ENCODE data around the gene CDC45. TPM values are rescaled to one million over a fixed set of nuclear protein-coding genes. Genes with fewer than 3 reads are reported as not detected.

CDC45 gene
- total and polyA plus RNA-seq, 2 of the 13 experiments (the other 11 are each of a cell fraction or from before 2014, with no cell fraction given) = 14.4 to 36.3 TPM

- TF ChIP-seq HINFP (CRISPR knock-in tag; IDR thresholded peaks at IDR 0.05; ENCODE audit: low read depth) (no peak), ZNF280B (CRISPR knock-in tag; IDR thresholded peaks at IDR 0.05; ENCODE audit: borderline replicate concordance) (0 out of 2 replicates have a peak, but pooled peaks have one; percentile 69), ZNF275 (CRISPR knock-in tag; IDR thresholded peaks at IDR 0.05; ENCODE audit: borderline replicate concordance) (no peak), DR1 (CRISPR knock-in tag; IDR thresholded peaks at IDR 0.05) (no peak), ERF (CRISPR knock-in tag; IDR thresholded peaks at IDR 0.05) (no peak), KDM3A (CRISPR knock-in tag; IDR thresholded peaks at IDR 0.05; ENCODE audit: low read depth) (no peak), ARID4A (CRISPR knock-in tag; IDR thresholded peaks at IDR 0.05; ENCODE audit: borderline replicate concordance) (peak; percentile 63; the same call in 1 of the 2 replicates), AGO1 (IDR thresholded peaks at IDR 0.05; ENCODE audit: low read depth, low read length, poor library complexity, severe bottlenecking) (no peak), HOXA3 (CRISPR knock-in tag; IDR thresholded peaks at IDR 0.05) (peak; percentile 6; the same call in 1 of the 2 replicates), CHCHD3 (CRISPR knock-in tag; IDR thresholded peaks at IDR 0.05) (0 out of 2 replicates have a peak, but pooled peaks have one; percentile 25), ZFAT (CRISPR knock-in tag; conservative IDR thresholded peaks at IDR 0.05) (no peak), FOXA1 (IDR thresholded peaks at IDR 0.05) (no peak), FOXA1 (CRISPR knock-in tag; IDR thresholded peaks at IDR 0.05) (no peak), NCOR1 (IDR thresholded peaks at IDR 0.05; ENCODE audit: borderline replicate concordance, low read length) (no peak), RBAK (CRISPR knock-in tag; IDR thresholded peaks at IDR 0.05) (no peak), NAIF1 (CRISPR knock-in tag; IDR thresholded peaks at IDR 0.05; ENCODE audit: borderline replicate concordance) (no peak), PITX1 (CRISPR knock-in tag; IDR thresholded peaks at IDR 0.05) (peak; percentile 60; the same call in 1 of the 2 replicates), KLF15 (CRISPR knock-in tag; IDR thresholded peaks at IDR 0.05; ENCODE audit: borderline replicate concordance) (0 out of 2 replicates have a peak, but pooled peaks have one; percentile 53), SMC3 (IDR thresholded peaks at IDR 0.05; ENCODE audit: low read length) (no peak), ZNF878 (CRISPR knock-in tag; IDR thresholded peaks at IDR 0.05) (no peak; the same call in 1 of the 2 replicates), ZNF615 (CRISPR knock-in tag; IDR thresholded peaks at IDR 0.05; ENCODE audit: borderline replicate concordance) (no peak), TOPORS (CRISPR knock-in tag; IDR thresholded peaks at IDR 0.05) (no peak)
Measured at GRCh38 chr22:19430890-19431541, 48.7 kb upstream of the CDC45 start (continued).

All from HepG2 (cell line).